ENCODE results near the gene MTMR1.

- TF ChIP-seq POLR2AphosphoS5 (IDR thresholded peaks at IDR 0.05; ENCODE audit: low read depth, low read length) (no peak), CTCF (IDR thresholded peaks at IDR 0.05) (no peak), REST (IDR thresholded peaks at IDR 0.05; ENCODE audit: insufficient read depth in 1 of 2, low read depth in 2 of 2, low read length in 1 of 2) (no peak)
These were observed 96.8 kb downstream of the MTMR1 start for GRCh38 chrX:150790021-150790420.
